Body of pancreas (tissue), 4 donors: Measurements from ENCODE around the gene LBH. TPM values are rescaled to one million over a fixed set of nuclear protein-coding genes. Genes with fewer than 3 reads are reported as not detected.

Experiments
- ATAC-seq: fragments of 150-250 bp; one replicate; pipeline ENCODE4 v1.9.1; 2016
- DNase-seq, 4 donors: peaks; one replicate each; pipeline ENCODE4 v3.0.0-alpha.2; 2019
- H3K27ac ChIP-seq, 4 donors: fragments of 200-600 bp; sonication (generic); 1 replicate in 3 of 4; 2 replicates in 1 of 4; pipeline versions ENCODE4 v1.5.1 to v1.6.1; 2016 to 2019; ENCODE audit warnings: mild to moderate bottlenecking in 1 of 4, mixed read lengths in 1 of 4, moderate library complexity in 1 of 4
- H3K27me3 ChIP-seq, 2 donors: fragments of 200-600 bp; sonication (generic); one replicate each; pipeline ENCODE4 v1.6.0; 2016; ENCODE audit warnings: mild to moderate bottlenecking in 1 of 2
- H3K36me3 ChIP-seq, 2 donors: fragments of 200-600 bp; sonication (generic); replicated peaks in 1 of 2; 2 replicates each; pipeline ENCODE4 v1.5.1; 2016; ENCODE audit warnings: low read depth in 2 of 2; ENCODE audit not compliant: insufficient read depth in 1 of 2
- H3K4me1 ChIP-seq: fragments of 200-600 bp; sonication (generic); one replicate; pipeline ENCODE4 v1.6.0; 2016
- H3K4me3 ChIP-seq, 2 donors: fragments of 200-600 bp; sonication (generic); 1 replicate in 1 of 2; 2 replicates in 1 of 2; pipeline ENCODE4 v1.5.1; 2016 to 2019
- H3K9me3 ChIP-seq, 3 donors: fragments of 200-600 bp; sonication (generic); 1 replicate in 2 of 3; 2 replicates in 1 of 3; pipeline ENCODE4 v1.5.1; 2016
- POLR2A ChIP-seq, 3 donors: fragments of 450-650 bp; IDR thresholded peaks; one replicate each; pipeline ENCODE4 v1.6.1; 2016; ENCODE audit warnings: antibody characterized with exemption in 3 of 3, mild to moderate bottlenecking in 2 of 3
- WGBS, 2 donors: methylation state at CpG; one replicate each; pipeline ENCODE4 v1.1.5; 2017; 5-methylcytosine and 5-hydroxymethylcytosine counted together
- intact Hi-C: fragments of 100-400 bp; cut with DNase I; formaldehyde crosslinking; loops from one replicate; pipeline ENCODE4 v1.15.1; 2023
- total RNA-seq, 2 donors: library from RNA; depleted of rRNA; stranded (reverse); fragments of >200 nt; gene quantifications; one replicate each; pipeline ENCODE4 v1.1.0, GENCODE V29; 2016
- TF ChIP-seq, protein P1 (sequence below), 7 experiments: fragments of 450-650 bp in 4 of 7; fragments of 200-600 bp in 3 of 7; sonication (generic) in 3 of 7; IDR thresholded peaks; one replicate each; pipeline ENCODE4 v1.5.1; 2016 to 2019; ENCODE audit warnings: antibody characterized with exemption in 7 of 7

The LBH gene
- total RNA-seq, 2 donors from 2014 or later, result 10.9 to 23.1 TPM

GRCh38 chr2:30271301-30271700 lies 40.0 kb downstream of the LBH start:
- H3K4me1 ChIP-seq, result peaks cover 15% of the 10 kb centered on the region
- H3K9me3 ChIP-seq, result no peaks in the 10 kb centered on the region
- 91% methylated on average over 5 of the region's 5 CpGs for WGBS, 2 donors
- no peak for ATAC-seq
- no peak for DNase-seq
- no peak for TF ChIP-seq POLR2A (IDR thresholded peaks at IDR 0.05)
- TF ChIP-seq, protein P1, sequence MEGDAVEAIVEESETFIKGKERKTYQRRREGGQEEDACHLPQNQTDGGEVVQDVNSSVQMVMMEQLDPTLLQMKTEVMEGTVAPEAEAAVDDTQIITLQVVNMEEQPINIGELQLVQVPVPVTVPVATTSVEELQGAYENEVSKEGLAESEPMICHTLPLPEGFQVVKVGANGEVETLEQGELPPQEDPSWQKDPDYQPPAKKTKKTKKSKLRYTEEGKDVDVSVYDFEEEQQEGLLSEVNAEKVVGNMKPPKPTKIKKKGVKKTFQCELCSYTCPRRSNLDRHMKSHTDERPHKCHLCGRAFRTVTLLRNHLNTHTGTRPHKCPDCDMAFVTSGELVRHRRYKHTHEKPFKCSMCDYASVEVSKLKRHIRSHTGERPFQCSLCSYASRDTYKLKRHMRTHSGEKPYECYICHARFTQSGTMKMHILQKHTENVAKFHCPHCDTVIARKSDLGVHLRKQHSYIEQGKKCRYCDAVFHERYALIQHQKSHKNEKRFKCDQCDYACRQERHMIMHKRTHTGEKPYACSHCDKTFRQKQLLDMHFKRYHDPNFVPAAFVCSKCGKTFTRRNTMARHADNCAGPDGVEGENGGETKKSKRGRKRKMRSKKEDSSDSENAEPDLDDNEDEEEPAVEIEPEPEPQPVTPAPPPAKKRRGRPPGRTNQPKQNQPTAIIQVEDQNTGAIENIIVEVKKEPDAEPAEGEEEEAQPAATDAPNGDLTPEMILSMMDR (IDR thresholded peaks at IDR 0.05), result no peak
- no peaks in the 10 kb centered on the region for H3K27me3 ChIP-seq
- no peaks in the 10 kb centered on the region for H3K36me3 ChIP-seq
- no peak overlapping the region for H3K27ac ChIP-seq
- intact Hi-C loops, result no loop called here
- H3K4me3 ChIP-seq, result no peak overlapping the region

GRCh38 chr2:30272286-30272685 lies 41.0 kb downstream of the LBH start:
- DNase-seq (no peak), ATAC-seq (no peak)
- peaks cover 15% of the 10 kb centered on the region for H3K4me1 ChIP-seq
- intact Hi-C loops, result no loop called here
- 84 to 90% methylated on average over 7 to 8 of the region's 8 CpGs for WGBS, 2 donors
- no peaks in the 10 kb centered on the region for H3K9me3 ChIP-seq
- no peaks in the 10 kb centered on the region for H3K27me3 ChIP-seq
- H3K36me3 ChIP-seq, result no peaks in the 10 kb centered on the region
- no peak overlapping the region for H3K4me3 ChIP-seq
- no peak for TF ChIP-seq POLR2A (IDR thresholded peaks at IDR 0.05)
- TF ChIP-seq, protein P1 (IDR thresholded peaks at IDR 0.05), result no peak
- no peak overlapping the region for H3K27ac ChIP-seq

- Histone ChIP-seq H3K27me3 (no peaks in the 10 kb centered on the region), H3K36me3 (no peaks in the 10 kb centered on the region), H3K27ac (no peak overlapping the region), H3K4me1 (peaks cover 15% of the 10 kb centered on the region), H3K4me3 (no peak overlapping the region), H3K9me3 (no peaks in the 10 kb centered on the region)
- no peak for TF ChIP-seq POLR2A (IDR thresholded peaks at IDR 0.05)
- TF ChIP-seq, protein P1 (IDR thresholded peaks at IDR 0.05), result no peak
- no peak for DNase-seq
- 68 to 69% methylated on average over 5 of the region's 5 CpGs for WGBS, 2 donors
- intact Hi-C loops, result no loop called here
- ATAC-seq, result no peak
These were observed 41.6 kb downstream of the LBH start for GRCh38 chr2:30272761-30273573.

GRCh38 chr2:30273574-30273929 lies 42.2 kb downstream of the LBH start:
- ATAC-seq (no peak), DNase-seq (no peak)
- WGBS, 2 donors, result 95 to 97% methylated on average over 3 of the region's 3 CpGs
- H3K27ac ChIP-seq, result no peak overlapping the region
- no peaks in the 10 kb centered on the region for H3K27me3 ChIP-seq
- no peaks in the 10 kb centered on the region for H3K9me3 ChIP-seq
- H3K36me3 ChIP-seq, result no peaks in the 10 kb centered on the region
- TF ChIP-seq, protein P1 (IDR thresholded peaks at IDR 0.05), result no peak
- TF ChIP-seq POLR2A (IDR thresholded peaks at IDR 0.05), result no peak
- peaks cover 15% of the 10 kb centered on the region for H3K4me1 ChIP-seq
- intact Hi-C loops, result no loop called here
- no peak overlapping the region for H3K4me3 ChIP-seq

DNA sequence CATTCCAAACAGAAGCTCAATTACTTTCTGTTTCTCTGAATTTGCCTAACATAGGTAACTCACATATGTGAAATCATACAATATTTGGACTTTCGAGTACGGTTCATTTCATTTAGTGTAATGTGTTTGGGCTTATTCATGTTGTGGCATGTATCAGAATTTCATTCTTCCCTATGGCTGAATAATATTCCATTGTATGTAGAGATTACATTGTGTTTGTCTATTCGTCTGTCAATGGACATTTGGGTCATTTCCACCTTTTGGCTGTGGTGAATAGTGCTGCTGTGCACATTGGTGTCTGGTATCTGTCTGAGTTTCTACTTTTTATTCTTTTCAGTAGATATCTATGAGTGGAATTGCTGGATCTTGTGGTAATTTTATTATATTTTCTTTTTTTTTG lies 43.9 kb downstream of the LBH start:
- Histone ChIP-seq H3K4me1 (peaks cover 15% of the 10 kb centered on the region), H3K27ac (peak overlapping the region in 1 of 4 donors; percentile 61), H3K9me3 (no peaks in the 10 kb centered on the region), H3K27me3 (no peaks in the 10 kb centered on the region), H3K4me3 (no peak overlapping the region), H3K36me3 (no peaks in the 10 kb centered on the region)
- DNase-seq, result no peak
- ATAC-seq, result no peak
- intact Hi-C loops, result no loop called here
- WGBS, 2 donors, result 94 to 96% methylated on average over 3 of the region's 3 CpGs
- TF ChIP-seq, protein P1 (IDR thresholded peaks at IDR 0.05), result no peak
